GM21526 (cell line): Measurements from ENCODE around the gene C5orf34.
"Not testable (repeated sequence)": the region's sequence is repeated elsewhere in the genome, so short reads cannot be mapped to it uniquely, and the experiment has no call there.

Source experiments
- ATAC-seq: cut with Tn5 transposase; IDR thresholded peaks from one replicate; pipeline ENCODE4 v1.9.1; 2021; ENCODE audit warnings: moderate library complexity; ENCODE audit not compliant: unreplicated experiment, low FRiP score

C5orf34 gene

DNA sequence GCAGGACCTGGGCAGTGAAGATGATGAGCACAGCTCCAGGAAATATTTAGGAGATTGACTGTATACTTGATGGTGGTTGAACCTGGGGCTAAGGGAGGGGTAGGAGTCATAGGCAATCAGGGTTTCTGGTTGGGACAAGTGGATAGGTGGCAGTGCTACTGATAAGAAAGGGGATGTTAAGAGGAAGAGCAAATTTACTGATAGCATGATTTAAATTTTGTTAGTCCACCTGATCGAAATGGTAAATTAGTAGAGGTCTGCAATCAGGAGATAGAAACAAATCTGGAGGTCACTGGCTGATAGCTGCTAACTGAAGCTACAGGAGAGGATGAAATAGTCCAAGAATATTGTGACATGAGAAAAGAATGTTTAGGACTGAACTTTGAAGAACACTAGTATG lies 5.7 kb upstream of the C5orf34 start:
- ATAC-seq, result no peak

DNA sequence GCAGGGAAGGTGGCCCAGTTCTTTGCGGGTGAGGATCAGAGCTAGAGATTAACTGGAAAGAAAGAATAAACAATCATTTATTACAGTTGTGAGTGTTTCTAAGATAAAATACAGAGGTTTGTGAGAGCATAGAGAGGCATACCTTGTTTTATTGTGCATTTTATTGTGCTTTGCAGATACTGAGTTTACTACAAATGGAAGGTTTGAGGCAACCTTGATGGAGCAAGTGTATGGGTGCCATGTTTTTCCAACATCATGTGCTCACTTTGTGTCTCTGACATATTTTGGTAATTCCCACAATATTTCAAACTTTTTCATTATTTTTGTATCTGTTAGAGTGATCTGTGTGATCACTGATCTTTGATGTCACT lies 715 bp upstream of the C5orf34 start:
- ATAC-seq, result no peak

DNA sequence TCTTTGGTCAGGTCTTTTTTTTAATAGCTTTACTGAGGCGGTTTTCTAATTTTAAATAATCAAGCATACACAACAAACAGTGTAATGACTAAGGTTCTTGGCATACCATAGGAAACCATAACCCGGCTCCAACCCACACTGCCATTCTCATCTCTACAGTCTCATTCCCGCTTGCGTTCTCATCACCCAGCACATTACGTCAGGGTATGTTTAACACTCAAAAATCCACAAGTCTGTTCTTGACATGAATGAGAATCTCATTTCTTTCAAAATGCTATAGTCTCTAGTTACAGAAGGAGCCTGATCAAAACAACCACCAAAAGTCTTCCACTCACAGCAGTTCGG lies 505 bp downstream of the C5orf34 start:
- ATAC-seq, result peak; percentile 33

DNA sequence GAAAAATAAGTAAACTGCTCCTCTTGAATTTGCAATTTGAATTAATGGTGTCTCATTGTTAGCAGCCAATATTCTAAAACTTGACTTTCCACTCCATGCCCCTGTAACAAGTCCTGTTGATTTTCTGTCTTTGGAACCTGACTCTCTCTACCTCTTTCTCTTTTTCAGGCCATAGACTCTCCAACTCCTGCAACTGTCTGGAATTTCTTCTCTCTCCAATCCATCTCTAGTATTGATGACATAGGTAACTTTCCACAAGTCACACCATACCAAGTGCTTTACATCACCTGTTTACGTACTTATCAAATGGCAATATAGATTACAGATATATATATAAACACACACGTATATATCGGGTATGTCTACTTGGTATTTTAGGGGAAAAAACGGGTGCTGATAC lies 923 bp downstream of the C5orf34 start:
- no peak for ATAC-seq

DNA sequence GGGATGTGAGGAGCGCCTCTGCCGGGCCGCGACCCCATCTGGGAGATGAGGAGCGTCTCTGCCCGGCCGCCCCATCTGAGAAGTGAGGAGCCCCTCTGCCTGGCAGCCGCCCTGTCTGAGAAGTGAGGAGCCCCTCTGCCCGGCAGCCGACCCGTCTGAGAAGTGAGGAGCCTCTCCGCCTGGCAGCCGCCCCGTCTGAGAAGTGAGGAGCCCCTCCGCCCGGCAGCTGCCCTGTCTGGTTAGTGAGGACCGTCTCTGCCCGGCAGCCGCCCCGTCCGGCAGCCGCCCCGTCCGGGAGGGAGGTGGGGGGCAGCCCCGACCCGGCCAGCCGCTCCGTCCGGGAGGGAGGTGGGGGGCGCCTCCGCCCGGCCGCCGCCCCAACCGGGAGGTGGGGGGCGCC lies 3.9 kb downstream of the C5orf34 start:
- not testable (repeated sequence) for ATAC-seq

DNA sequence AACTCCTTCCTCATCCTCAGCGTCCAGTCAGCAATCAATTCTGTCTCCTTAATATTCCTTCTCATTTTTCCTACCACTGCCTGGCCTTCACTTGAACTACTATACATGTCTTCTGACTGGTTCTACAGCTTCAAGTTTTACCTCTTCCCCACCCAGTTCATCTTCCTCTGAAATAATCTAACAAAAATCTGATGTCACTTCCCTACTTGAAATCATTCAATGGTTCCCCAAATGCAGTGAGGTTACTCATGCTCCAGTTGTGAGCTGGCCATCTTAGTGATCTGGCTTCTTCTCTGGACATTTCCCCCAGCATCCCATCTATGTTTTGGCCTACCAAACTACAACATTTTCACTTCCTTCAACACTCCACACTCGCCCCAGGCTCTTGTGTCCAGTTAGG lies 16.4 kb downstream of the C5orf34 start:
- no peak for ATAC-seq

DNA sequence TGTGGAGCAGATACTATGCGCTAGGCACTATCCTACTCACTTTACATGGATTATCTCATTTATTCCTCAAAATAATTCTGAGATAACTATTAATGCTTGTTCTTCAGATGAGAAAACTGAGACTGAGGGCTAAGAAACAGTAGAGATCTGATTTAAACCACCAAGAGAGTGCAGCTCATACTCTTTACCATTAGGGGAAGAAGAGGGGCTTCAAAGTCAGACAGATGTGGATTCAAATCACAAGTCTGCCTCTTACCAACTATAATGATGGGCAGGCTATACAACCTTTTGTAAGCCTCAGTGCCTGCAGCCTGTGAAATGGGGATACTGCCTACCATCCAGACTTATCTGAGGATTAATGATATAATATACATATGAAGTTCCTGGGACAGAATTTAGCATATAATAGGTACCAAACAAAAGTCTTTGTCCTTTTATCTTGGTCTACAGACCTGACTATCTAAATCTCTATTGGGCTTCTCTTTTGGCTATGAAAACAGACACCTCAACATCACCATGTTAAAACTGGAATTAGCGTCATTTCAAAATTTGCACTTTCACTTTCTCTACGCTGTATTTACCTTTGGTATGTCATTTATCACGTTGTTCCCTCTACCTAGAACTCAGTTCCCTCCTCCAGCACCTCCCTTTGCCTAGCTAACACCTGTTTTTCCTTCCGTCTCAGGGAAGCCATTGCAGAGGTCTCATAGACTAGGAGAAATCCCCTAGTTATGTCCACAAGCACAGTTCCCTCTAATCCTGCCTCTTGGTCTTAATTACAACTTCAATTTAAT lies 17.4 kb downstream of the C5orf34 start:
- ATAC-seq, result no peak

DNA sequence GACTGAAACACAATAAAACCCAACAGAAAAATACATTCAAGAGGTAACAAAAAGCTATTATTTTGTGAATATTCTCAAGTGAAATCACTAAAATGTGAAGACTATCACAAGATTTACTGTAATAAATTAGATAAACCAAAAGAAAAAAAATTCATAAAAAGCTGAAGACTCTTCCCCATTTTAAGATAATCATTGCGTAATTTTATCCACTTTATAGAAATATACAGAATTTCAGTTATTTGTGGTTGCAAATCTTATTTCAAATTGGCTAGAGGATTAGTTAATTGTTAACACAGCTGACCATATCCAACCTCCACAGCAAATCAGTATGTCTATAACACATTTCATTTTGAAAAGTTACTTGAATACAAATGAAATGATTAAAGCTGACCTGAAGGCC lies 23.6 kb downstream of the C5orf34 start:
- ATAC-seq, result no peak

DNA sequence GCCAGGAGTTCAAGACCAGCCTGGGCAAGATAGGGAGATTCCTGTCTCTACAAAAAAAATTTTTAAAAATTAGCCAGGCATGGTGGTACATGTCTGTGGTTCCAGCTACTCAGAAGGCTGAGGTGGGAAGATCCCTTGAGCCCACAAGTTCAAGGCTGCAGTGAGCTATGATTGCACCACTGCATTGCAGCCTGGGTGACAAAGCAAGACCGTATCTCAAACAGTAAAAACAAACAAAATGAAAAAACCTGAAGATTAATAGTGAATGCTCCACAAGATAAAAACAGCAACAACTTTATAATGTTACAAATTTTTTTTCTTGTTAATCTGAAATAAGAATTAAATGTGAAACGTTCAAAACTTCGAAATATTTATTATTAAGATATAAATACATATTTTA lies 28.6 kb downstream of the C5orf34 start:
- ATAC-seq, result no peak

DNA sequence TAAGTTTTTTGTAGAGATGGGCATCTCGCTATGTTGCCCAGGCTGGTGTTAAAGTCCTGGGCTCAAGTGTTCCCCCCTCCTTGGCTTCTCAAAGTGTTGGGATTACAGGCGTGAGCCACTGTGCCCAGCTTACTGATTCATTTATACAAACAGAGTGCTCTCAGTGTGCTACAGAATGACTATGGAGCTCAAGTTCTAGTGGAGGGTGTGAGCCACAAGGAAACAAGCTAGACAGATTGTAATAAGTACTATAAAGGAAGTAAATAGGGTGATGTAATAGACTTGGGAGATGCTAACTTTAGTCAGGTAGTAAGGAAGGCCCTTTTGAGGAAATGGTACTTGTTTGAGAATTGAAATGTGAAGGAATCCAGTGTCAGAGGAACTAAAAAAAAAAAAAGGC lies 29.5 kb downstream of the C5orf34 start:
- ATAC-seq, result no peak

DNA sequence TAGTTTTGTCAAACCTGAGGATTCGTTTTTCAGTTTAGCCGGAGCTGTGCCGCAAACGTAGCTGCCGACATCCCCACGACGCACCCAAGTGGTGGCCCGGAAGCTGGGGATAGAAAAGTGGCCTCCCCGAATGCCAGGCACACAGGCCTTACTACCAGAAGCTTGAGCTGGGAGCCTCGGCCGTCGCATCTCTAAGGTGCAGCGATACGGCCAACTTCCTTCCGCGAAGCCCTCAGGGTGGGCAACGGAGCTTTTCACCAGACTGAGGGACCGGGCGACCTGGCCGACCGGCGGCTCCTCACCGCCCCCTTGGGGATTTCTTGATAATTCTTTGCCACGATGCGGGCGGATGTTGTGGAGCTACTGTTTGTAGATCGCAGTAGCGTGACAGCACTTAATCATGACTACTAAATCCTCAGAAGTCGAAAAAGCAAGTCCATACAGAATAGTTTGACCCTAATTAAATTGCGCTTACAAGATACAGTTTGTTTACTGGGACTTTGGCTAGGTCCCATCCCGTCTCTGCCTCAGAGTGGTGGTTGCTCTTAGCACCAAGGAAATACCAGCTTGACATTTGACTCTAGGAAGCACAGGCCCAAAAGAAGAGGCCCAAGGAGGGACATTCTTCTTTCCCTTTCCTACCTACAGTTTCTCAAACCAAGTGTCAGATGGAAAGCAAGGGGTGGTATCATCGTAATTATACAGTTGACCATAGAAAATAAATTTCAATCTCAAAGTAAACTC lies 30.7 kb downstream of the C5orf34 start:
- peak; percentile 65 for ATAC-seq

DNA sequence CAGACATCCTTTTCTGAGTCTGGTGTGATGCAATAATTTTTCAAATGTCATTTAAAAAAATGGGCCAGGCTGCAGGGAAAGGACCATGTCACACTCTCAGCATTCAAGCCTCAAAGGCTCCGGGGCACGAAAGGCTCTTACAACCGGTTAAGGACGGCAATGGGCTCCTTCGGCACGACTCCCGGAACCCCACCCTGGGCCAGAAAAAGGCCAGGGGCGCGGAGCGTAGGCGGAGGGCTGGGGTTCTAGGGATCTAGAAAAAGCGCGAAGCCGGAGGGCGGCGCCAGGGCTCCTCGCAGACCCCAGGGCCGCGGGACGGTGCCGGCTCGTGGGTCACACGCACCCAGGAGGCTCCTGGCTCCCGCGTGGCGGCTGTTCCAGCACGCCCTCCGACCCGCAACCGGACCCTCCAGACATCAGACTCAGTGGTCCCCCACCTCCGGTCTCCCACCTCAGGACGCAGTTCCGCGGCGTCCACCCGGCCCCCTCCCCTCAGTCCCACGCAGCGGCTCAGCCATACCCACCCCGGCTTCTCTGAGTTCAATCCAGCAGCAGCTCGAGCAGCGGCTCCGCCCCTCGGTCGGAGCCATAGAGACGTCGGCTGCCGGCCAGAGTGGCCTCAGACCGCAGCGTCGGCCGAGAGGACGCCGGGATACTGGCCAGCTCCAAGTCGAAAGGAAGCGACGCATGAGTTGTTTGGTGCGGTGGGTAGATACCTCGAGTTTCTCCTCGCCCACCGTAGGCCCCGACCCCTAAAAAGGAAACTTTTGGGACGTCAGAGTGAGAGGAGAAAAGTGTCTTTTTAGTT lies 31.4 kb downstream of the C5orf34 start, which contains the start of gene TMEM267:
TSS of gene TMEM267 (minus strand) at position 568 of the 808 bp plus-strand sequence. CDS start 29,896 bp downstream, outside the sequence.
- ATAC-seq, result peak; percentile 90

DNA sequence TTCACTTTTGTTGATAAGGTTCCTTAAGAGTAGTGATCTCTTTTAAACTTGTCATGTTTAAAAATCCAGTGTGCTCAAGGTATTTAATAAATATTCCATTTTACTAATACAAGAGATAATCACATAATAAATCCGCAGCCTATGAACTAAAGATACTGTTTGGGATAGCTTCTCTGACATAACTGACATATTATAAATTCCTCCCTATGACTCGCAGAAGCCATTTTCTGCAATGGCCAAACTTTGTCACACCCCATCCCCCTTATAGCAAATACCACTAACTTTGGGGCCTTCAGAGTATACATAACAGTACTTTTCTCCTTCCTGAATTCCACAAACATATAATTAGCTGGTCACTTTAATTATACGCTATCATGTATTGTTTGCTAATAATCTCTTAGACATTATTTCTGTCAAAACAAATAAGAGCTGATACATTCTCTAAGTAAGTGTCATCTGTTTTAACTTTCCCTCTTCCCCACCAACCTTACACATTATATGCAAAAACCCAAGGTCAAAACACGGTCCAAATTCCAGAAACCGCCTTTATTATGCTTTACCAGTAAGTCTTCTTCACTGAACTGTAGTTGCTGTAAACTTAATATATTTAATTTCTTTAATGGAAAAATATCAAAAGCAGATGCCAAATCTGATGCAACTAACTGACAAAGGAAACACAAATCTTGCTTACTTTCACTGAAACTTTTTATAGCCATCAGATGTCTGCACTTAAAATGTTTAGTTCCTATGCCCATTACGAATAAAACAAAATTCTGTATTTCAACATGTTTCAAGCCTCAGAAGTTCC lies 32.3 kb downstream of the C5orf34 start:
- no peak for ATAC-seq

DNA sequence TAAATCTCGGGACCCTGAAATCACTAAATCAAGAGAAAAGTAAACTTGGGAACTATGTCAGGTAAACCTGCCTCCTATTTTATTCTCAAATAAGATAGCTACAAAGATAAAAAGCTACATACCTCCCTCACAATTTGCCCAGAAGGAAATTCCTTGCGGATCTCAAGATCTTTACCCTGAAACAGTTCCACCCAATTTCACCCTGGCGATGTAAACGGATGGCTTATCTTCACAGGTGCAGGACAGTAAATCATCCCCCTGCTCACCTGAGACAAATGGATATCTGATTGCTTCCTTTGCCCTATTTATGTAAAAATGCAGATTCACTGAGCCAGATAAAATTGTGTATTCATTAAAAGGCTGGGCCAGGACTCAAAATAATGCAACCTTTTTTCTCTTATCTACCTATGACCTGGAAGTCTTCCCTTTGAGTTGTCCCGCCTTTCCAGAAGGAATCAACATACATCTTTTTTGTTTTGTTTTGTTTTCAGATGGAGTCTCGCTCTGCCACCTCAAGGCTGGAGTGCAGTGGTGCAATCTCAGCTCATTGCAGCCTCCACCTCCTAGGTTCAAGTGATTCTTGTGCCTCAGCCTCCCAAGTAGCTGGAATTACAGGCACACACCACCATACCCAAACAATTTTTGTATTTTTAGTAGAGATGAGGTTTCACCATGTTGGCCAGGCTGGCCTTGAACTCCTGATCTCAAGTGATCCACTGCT lies 45.1 kb downstream of the C5orf34 start:
- no peak for ATAC-seq

DNA sequence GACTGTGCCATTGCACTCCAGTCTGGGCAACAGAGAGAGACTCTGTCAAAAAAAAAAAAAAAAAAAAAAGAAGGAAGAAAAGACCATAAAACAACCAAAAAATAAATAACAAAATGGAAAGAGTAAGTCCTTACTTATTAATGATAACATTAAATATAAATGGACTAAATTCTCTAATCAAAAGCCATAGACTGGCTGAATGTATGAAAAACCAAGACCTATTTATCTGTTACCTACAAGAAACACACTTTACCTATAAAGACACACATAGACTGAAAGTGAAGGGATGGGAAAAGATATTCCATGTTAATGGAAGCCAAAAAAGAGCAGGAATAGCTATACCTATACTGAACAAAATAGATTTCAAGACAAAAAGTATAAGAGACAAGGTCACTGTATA lies 47.8 kb downstream of the C5orf34 start:
- ATAC-seq, result no peak

DNA sequence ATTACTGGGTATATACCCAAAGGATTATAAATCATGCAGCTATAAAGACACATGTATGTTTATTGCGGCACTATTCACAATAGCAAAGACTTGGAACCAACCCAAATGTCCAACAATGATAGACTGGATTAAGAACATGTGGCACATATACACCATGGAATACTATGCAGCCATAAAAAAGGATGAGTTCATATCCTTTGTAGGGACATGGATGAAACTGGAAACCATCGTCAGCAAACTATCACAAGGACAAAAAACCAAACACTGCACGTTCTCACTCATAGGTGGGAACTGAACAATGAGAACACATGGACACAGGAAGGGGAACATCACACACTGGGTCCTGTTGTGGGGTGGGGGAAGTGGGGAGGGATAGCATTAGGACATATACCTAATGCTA lies 49.5 kb downstream of the C5orf34 start:
- not testable (repeated sequence) for ATAC-seq

DNA sequence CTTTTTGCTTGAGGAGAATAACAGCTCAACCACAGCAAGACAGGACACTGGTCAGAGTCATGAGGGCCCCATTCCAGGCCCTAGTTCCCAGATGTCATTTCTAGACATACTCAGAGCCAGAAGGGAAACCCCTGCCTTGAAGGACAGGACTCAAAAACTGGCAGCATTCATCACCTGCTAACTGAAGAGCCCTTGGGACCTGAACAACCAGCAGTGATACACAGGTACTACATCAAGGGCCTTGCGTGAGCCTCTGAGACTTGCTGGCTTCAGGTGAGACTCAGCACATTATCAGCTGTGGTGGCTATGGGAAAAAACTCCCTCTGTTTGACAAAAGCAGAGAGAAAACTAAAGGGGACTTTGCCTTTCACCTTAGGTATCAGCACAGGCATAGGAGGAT lies 53.9 kb downstream of the C5orf34 start:
- ATAC-seq, result no peak

DNA sequence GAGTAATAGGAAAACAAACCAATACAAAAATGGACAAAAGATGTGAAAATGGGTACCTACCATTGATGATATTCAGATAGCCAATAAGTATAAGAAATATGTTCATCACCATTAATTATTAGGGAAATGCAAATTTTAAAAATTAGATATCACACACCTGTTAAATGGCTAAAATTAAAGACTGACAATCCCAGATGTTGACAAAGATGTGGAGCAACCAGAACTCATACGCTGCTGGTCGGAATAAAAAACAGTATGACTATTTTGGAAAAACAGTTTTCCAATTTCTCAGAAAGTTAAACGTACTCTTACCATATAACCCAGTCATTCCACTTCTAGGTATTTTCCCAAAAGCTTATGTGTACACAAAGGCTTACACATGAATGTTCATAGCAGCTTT lies 58.4 kb downstream of the C5orf34 start:
- ATAC-seq, result no peak

DNA sequence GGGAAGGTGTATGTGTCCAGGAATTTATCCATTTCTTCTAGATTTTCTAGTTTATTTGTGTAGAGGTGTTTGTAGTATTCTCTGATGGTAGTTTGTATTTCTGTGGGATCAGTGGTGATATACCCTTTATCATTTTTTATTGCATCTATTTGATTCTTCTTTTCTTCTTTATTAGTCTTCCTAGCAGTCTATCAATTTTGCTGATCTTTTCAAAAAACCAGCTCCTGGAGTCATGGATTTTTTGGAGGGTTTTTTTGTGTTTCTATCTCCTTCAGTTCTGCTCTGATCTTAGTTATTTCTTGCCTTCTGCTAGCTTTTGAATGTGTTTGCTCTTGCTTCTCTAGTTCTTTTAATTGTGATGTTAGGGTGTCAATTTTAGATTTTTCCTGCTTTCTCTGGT lies 73.4 kb downstream of the C5orf34 start:
- ATAC-seq, result not testable (repeated sequence)
